ENCODE measurements around the gene ANKMY1. TPM values are rescaled to one million over a fixed set of nuclear protein-coding genes. Genes with fewer than 3 reads are reported as not detected.

The ANKMY1 gene
- total and polyA plus RNA-seq, 2 experiments from 2014 or later: 2.3 to 8.9 TPM

GRCh38 chr2:240579071-240579762 lies 21.4 kb upstream of the ANKMY1 start (continued):
- TF ChIP-seq REST (IDR thresholded peaks at IDR 0.05; ENCODE audit: unreplicated experiment): no peak
- TF ChIP-seq JUNB (IDR thresholded peaks at IDR 0.05; ENCODE audit: unreplicated experiment): no peak
- TF ChIP-seq CTCF (conservative IDR thresholded peaks at IDR 0.05; ENCODE audit: low read depth in 2 of 2): no peak
- no peak for TF ChIP-seq POLR2AphosphoS5 (IDR thresholded peaks at IDR 0.05; ENCODE audit: low read depth)
- no peak for TF ChIP-seq CREB1 (CRISPR knock-in tag; IDR thresholded peaks at IDR 0.05; ENCODE audit: low read depth)
- no peak for TF ChIP-seq ZNF114 (CRISPR knock-in tag; IDR thresholded peaks at IDR 0.05)
- TF ChIP-seq ETS1 (IDR thresholded peaks at IDR 0.05): no peak

- H3K4me3 ChIP-seq: no peak overlapping the region
- no peak for TF ChIP-seq ETS1 (IDR thresholded peaks at IDR 0.05)
- TF ChIP-seq EZH2 (IDR thresholded peaks at IDR 0.05; ENCODE audit: low read depth, unreplicated experiment): no peak
- TF ChIP-seq CTCF (conservative IDR thresholded peaks at IDR 0.05; ENCODE audit: low read depth in 2 of 2): no peak
- no peak for TF ChIP-seq ZNF114 (CRISPR knock-in tag; IDR thresholded peaks at IDR 0.05)
- no peak for TF ChIP-seq ZNF331 (CRISPR knock-in tag; IDR thresholded peaks at IDR 0.05; ENCODE audit: low read depth)
- no peak for TF ChIP-seq EZH2phosphoT487 (IDR thresholded peaks at IDR 0.05; ENCODE audit: unreplicated experiment)
These were observed 20.7 kb upstream of the ANKMY1 start for GRCh38 chr2:240578488-240578887.

More at GRCh38 chr2:240578488-240578887, 20.7 kb upstream of the ANKMY1 start:
- Histone ChIP-seq H3F3A (replicated peaks; ENCODE audit: low read depth) (0 out of 2 replicates have a peak, but pooled peaks cover 2% of the 10 kb centered on the region), H3K36me3 (ENCODE audit: insufficient read depth) (no peaks in the 10 kb centered on the region), H2AFZ (no peak overlapping the region), H3K27me3 (ENCODE audit: insufficient read depth) (no peaks in the 10 kb centered on the region), H3K27ac (ENCODE audit: low read depth) (no peak overlapping the region), H3K9me2 (ENCODE audit: insufficient read depth) (no peaks in the 10 kb centered on the region), H3K4me1 (ENCODE audit: insufficient read depth) (no peaks in the 10 kb centered on the region), H3K4me2 (no peak overlapping the region), H4K20me1 (replicated peaks; ENCODE audit: insufficient read depth) (peaks cover 14% of the 10 kb centered on the region), H3K79me2 (replicated peaks; ENCODE audit: insufficient read depth) (peaks cover 25% of the 10 kb centered on the region)
- DNase-seq (ENCODE audit: low spot score) (no peak), ATAC-seq (no peak)
- H3K9me3 Mint-ChIP-seq: no peaks in the 10 kb centered on the region
- H3K4me1 Mint-ChIP-seq: peaks cover 15% of the 10 kb centered on the region
- H3K27ac Mint-ChIP-seq: no peak overlapping the region
- no peaks in the 10 kb centered on the region; the same call in 2 of the 3 replicates for H3K36me3 Mint-ChIP-seq (ENCODE audit: low read depth)
- peaks cover 14% of the 10 kb centered on the region for H3K27me3 Mint-ChIP-seq (ENCODE audit: insufficient read depth, low read depth, poor library complexity)
- no peak overlapping the region for H3K4me3 Mint-ChIP-seq
